Right renal pelvis (tissue), 4 donors: ENCODE measurements around the gene L3MBTL4. TPM values are rescaled to one million over a fixed set of nuclear protein-coding genes. Genes with fewer than 3 reads are reported as not detected.
A peak's percentile ranks its signal among the peaks of the same experiment; 100 is the strongest.
"Not testable (repeated sequence)": the region's sequence is repeated elsewhere in the genome, so short reads cannot be mapped to it uniquely, and the experiment has no call there.

Experiments used
- DNase-seq, 4 donors: peaks; one replicate each; pipeline ENCODE4 v3.0.0-alpha.2; 2013; ENCODE audit warnings: low read depth in 4 of 4, low spot score in 3 of 4, missing footprints in 1 of 4
- polyA plus RNA-seq, 4 donors: library from polyadenylated mRNA; unstranded; fragments of 120-200 nt; gene quantifications; one replicate each; pipeline ENCODE4 v1.2.1, GENCODE V29; 2013; ENCODE audit not compliant: insufficient read length in 4 of 4

Gene L3MBTL4
- polyA plus RNA-seq, 4 donors, result 5.0 to 6.2 (median 5.2) TPM

DNA sequence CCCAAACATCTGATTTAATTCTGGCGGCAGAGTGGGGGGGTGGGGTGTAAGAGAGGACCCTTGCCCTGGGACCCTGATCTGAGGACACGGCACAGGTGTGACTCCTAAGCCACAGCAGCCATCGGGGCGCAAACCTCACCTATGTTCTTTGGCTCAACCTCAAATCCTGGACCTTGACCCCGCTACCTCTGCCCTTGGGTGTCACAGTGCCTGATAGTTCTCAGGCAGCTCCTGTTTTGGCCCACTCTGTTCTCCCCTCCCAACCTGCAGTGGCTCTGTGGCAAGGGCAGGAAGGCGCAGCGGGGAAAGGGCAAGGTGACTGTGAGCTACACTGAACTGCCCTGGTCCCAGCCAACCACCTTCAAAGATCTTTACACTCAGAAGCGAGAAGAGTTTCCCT is 152.8 kb downstream of the L3MBTL4 start:
- DNase-seq, result no peak

- not testable (repeated sequence) for DNase-seq
Measured at GRCh38 chr18:6259324-6259723, 155.4 kb downstream of the L3MBTL4 start.

GRCh38 chr18:6257950-6258349 is 156.8 kb downstream of the L3MBTL4 start:
- no peak for DNase-seq

GRCh38 chr18:6256521-6256920 is 158.2 kb downstream of the L3MBTL4 start:
- no peak for DNase-seq

- DNase-seq, result no peak
Measured at GRCh38 chr18:6255886-6256285, 158.8 kb downstream of the L3MBTL4 start.

- no peak for DNase-seq
Measured at GRCh38 chr18:6255116-6255705, 159.5 kb downstream of the L3MBTL4 start.

GRCh38 chr18:6254456-6254855 is 160.3 kb downstream of the L3MBTL4 start:
- no peak for DNase-seq

DNA sequence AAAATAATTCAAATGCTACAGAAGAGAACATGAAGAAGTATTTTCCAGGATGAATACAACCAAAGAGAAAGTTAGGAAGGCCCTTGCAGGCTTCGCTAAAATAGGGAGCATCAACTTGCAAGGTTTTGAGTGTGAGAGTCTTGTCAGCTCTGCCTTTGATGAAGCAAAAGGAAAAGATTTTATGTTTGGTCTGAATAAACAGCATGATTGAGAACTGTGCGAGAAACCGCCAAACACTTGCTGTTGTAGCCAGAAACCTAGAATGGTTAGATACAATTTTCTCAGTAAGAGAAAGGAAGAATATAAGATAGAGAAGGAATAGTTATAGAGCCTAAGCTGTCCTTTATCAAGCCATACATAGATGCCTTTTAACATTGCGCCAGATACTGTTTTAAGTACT is 163.6 kb downstream of the L3MBTL4 start:
- no peak for DNase-seq

- DNase-seq, result no peak
Measured at GRCh38 chr18:6249788-6250187, 164.9 kb downstream of the L3MBTL4 start.

DNA sequence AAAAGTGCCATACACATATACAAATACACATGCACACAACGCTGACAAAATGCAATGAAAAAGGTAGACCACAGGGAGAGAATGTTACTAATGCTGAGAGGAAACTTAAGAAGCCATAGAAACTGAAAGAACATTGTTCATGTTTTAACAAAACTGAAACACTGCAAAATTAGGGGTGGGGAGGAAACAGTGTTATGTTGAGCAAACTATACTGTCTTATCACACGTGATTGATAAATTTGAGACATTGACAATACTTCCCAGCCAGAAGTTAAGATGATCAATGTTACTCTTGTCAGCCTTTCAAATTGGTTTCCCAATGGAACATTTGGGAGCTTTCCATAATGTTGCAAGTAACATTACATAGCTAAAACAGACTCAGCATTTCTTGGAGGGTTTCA is 165.5 kb downstream of the L3MBTL4 start:
- no peak for DNase-seq

- no peak for DNase-seq
Measured at GRCh38 chr18:6248017-6248416, 166.7 kb downstream of the L3MBTL4 start.

GRCh38 chr18:6242004-6242403 is 172.7 kb downstream of the L3MBTL4 start:
- no peak for DNase-seq

DNA sequence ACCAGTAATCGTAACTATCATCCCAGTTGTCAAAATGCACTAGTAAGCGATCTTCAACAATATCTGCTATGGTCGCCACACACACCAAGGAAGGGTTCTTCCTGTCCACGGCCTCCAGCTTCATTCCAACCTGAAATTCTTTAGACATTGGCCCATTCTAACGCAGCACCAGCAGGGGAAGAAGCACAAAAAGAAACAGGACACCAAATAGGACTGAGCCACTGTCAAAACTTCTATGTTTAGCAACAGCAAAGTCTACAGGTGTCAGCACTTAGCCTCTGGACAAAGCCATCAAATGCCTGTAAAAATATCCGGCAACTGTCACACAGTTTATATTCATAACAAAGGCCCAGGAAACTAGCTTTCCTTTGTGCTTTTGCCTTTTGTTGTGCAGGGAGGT is 175.0 kb downstream of the L3MBTL4 start:
- no peak for DNase-seq

- no peak for DNase-seq
Measured at GRCh38 chr18:6236258-6236657, 178.5 kb downstream of the L3MBTL4 start.

- DNase-seq, result no peak
Measured at GRCh38 chr18:6222271-6222670, 192.4 kb downstream of the L3MBTL4 start.

DNA sequence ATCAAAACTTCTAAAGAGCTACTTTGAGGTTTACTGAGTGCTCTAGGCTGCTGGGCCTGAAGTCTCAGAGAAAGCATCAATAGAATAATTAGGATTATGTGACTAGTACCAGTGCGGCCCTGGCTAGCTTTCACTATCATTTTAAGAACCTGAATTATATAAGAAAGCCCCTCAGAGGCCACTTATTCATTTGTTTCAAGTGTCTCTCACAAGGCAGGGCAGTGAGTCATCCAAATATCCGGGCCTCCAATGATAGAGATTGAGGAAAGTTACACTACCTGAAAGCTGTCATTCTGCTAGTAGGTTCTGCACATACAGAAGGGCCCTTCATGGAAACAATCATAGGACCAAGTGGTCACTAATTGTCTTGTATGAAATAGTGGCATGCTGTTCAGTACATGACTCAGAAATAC is 193.1 kb downstream of the L3MBTL4 start:
- no peak for DNase-seq

DNA sequence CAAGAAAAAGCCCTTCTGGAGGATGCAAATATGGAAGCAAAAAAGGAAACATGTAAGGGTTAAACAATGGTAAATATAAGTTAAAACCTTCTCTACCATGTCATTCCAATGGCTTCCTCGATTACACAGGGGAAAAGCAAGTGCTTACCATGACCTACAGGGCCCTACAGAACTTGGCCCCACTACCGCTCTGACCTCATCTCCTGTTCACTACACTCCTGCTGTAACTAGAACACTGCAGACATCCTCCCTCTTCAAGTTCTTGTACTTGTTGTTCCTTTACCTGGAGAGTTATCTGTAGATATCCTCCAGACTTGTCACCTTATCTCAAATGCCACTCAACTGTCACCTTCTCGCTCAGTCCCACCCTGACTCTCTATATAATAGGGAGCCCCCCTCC is 194.6 kb downstream of the L3MBTL4 start:
- no peak for DNase-seq

DNA sequence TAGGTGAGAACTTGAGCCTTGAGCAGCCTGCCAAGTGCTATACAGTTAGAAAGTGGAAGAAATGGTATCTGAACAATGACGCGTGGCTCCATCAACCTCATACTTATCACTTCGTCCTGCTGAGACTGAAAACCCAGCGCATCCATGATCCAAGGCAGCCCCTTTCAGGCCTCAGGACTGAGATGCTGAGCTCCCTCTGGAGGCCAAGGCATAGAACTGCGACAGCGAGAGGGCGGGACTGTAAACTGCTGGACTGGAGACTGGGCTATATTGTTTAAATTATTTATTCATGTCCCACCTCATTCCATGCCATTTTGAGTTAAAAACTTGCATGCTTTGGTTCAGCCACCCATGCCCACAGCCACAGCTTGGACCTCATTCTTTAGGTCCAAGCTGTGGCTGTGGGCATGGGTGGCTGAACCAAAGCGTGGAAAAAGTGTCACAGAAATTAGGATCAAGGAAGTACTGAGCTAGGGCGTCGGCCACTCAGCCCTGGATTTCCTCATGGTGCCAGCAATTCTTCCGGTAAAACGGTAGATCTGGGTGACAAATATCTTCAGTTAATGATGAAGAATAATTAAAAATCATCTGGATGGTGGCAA is 195.5 kb downstream of the L3MBTL4 start:
- DNase-seq, result peak; percentile 20 to 36 (median 28)

DNA sequence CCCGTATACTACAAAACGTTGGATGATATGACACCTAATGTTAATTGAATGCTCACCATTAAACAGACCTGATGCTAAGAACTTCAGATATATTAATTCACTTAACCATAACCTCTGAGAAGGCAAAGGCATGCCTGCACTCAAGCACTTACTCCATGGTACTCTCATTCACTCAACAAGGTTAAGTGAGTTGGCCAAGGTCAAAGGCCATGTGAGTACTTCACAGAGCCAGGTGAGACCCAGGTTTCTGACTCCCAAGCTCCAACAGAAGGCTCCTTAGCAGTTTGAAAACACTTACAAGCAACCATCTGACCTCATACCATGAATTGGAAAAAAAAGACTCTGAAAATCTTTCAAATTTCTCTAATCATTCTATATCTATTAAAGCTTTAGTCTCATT is 198.8 kb downstream of the L3MBTL4 start:
- DNase-seq, result no peak

GRCh38 chr18:6211174-6211504 is 203.6 kb downstream of the L3MBTL4 start:
- no peak for DNase-seq

- no peak for DNase-seq
Measured at GRCh38 chr18:6210349-6211173, 204.2 kb downstream of the L3MBTL4 start.

- DNase-seq, result no peak
Measured at GRCh38 chr18:6207941-6208340, 206.8 kb downstream of the L3MBTL4 start.
